Measurements from ENCODE around the gene HSPA12B. TPM values are rescaled to one million over a fixed set of nuclear protein-coding genes. Genes with fewer than 3 reads are reported as not detected.

HSPA12B gene
- total RNA-seq, 2 donors from 2014 or later = 3.9 to 9.4 TPM

- Histone ChIP-seq H3K9me3 (no peaks in the 10 kb centered on the region), H3K4me3 (no peak overlapping the region), H3K27ac (no peak overlapping the region), H3K36me3 (no peaks in the 10 kb centered on the region), H3K4me1 (replicated peaks) (no peaks in the 10 kb centered on the region), H3K27me3 (replicated peaks; ENCODE audit: insufficient read depth) (no peaks in the 10 kb centered on the region)
- 86% methylated on average over 12 of the region's 13 CpGs for WGBS
- no peak for DNase-seq (ENCODE audit: low spot score)
- TF ChIP-seq POLR2AphosphoS5 (IDR thresholded peaks at IDR 0.05) (no peak), CTCF (IDR thresholded peaks at IDR 0.05) (no peak), POLR2A (IDR thresholded peaks at IDR 0.05) (no peak)
- intact Hi-C loops (cut with DNase I) = no loop called here
Observed at GRCh38 chr20:3693376-3693775, 39.1 kb upstream of the HSPA12B start.

- intact Hi-C loops (cut with DNase I) = no loop called here
- WGBS = 97% methylated on average over 5 of the region's 5 CpGs
- no peaks in the 10 kb centered on the region for H3K9me3 ChIP-seq
- no peak overlapping the region for H3K27ac ChIP-seq
- no peaks in the 10 kb centered on the region for H3K36me3 ChIP-seq
- TF ChIP-seq POLR2A (IDR thresholded peaks at IDR 0.05) = no peak
- TF ChIP-seq CTCF (IDR thresholded peaks at IDR 0.05) = no peak
- no peak for TF ChIP-seq POLR2AphosphoS5 (IDR thresholded peaks at IDR 0.05)
- no peaks in the 10 kb centered on the region for H3K27me3 ChIP-seq (replicated peaks; ENCODE audit: insufficient read depth)
- H3K4me1 ChIP-seq (replicated peaks) = no peaks in the 10 kb centered on the region
- DNase-seq (ENCODE audit: low spot score) = no peak
- no peak overlapping the region for H3K4me3 ChIP-seq
Observed at GRCh38 chr20:3694864-3695263, 37.6 kb upstream of the HSPA12B start.

- H3K27me3 ChIP-seq (replicated peaks; ENCODE audit: insufficient read depth) = no peaks in the 10 kb centered on the region
- WGBS = 100% methylated on average over 1 of the region's 1 CpG
- no peaks in the 10 kb centered on the region for H3K36me3 ChIP-seq
- DNase-seq (ENCODE audit: low spot score) = no peak
- no peaks in the 10 kb centered on the region for H3K4me1 ChIP-seq (replicated peaks)
- no peak for TF ChIP-seq CTCF (IDR thresholded peaks at IDR 0.05)
- no peak for TF ChIP-seq POLR2A (IDR thresholded peaks at IDR 0.05)
- no peaks in the 10 kb centered on the region for H3K9me3 ChIP-seq
- no peak overlapping the region for H3K4me3 ChIP-seq
- intact Hi-C loops (cut with DNase I) = no loop called here
- H3K27ac ChIP-seq = no peak overlapping the region
Observed at GRCh38 chr20:3696200-3696599, 36.3 kb upstream of the HSPA12B start.

GRCh38 chr20:3696745-3697587 is 35.5 kb upstream of the HSPA12B start:
- no peak overlapping the region for H3K27ac ChIP-seq
- H3K9me3 ChIP-seq = no peaks in the 10 kb centered on the region
- TF ChIP-seq POLR2A (IDR thresholded peaks at IDR 0.05) = no peak
- TF ChIP-seq CTCF (IDR thresholded peaks at IDR 0.05) = no peak
- no peak for TF ChIP-seq POLR2AphosphoS5 (IDR thresholded peaks at IDR 0.05)
- 89% methylated on average over 12 of the region's 15 CpGs for WGBS
- intact Hi-C loops (cut with DNase I) = no loop called here
- no peaks in the 10 kb centered on the region for H3K27me3 ChIP-seq (replicated peaks; ENCODE audit: insufficient read depth)
- no peaks in the 10 kb centered on the region for H3K36me3 ChIP-seq
- no peaks in the 10 kb centered on the region for H3K4me1 ChIP-seq (replicated peaks)
- DNase-seq (ENCODE audit: low spot score) = no peak
- H3K4me3 ChIP-seq = no peak overlapping the region

Measured in prostate gland (tissue), 2 donors.